HepG2 (cell line): ENCODE data around the gene F12. TPM values are rescaled to one million over a fixed set of nuclear protein-coding genes. Genes with fewer than 3 reads are reported as not detected.
A peak's percentile ranks its signal among the peaks of the same experiment; 100 is the strongest.

Experiments used
- BCLAF1 ChIP-seq: fragments of 450-650 bp; IDR thresholded peaks from 2 replicates; pipeline ENCODE4 v1.6.1; 2017; ENCODE audit warnings: mild to moderate bottlenecking
- CBX5 ChIP-seq: sonication (generic); formaldehyde crosslinking; IDR thresholded peaks from 2 replicates; pipeline ENCODE4 v1.4.0; 2020; ENCODE audit warnings: missing genetic modification reagents, borderline replicate concordance
- GPN1 ChIP-seq: sonication (generic); formaldehyde crosslinking; IDR thresholded peaks from 2 replicates; pipeline ENCODE4 v1.5.1; 2020; ENCODE audit warnings: missing genetic modification reagents, borderline replicate concordance
- HCFC1 ChIP-seq: fragments of 150-350 bp; IDR thresholded peaks from 2 replicates; pipeline ENCODE4 v1.6.1; 2014; ENCODE audit warnings: low read depth, low read length
- HIVEP1 ChIP-seq: sonication (generic); formaldehyde crosslinking; IDR thresholded peaks from 2 replicates; pipeline ENCODE4 v1.4.0; 2020; ENCODE audit warnings: mild to moderate bottlenecking, missing genetic modification reagents
- NRL ChIP-seq: sonication (generic); formaldehyde crosslinking; IDR thresholded peaks from 2 replicates; pipeline ENCODE4 v1.5.0; 2020; ENCODE audit warnings: missing genetic modification reagents, mild to moderate bottlenecking, moderate library complexity, borderline replicate concordance
- RXRB ChIP-seq: IDR thresholded peaks from 2 replicates; pipeline ENCODE4 v1.6.1; 2016; ENCODE audit warnings: borderline replicate concordance, missing genetic modification reagents, missing compliant biosample characterization
- SAP130 ChIP-seq: IDR thresholded peaks from 2 replicates; pipeline ENCODE4 v1.6.1; 2016; ENCODE audit warnings: low read depth
- TCF12 ChIP-seq, 2 experiments: fragments of 450-650 bp in 1 of 2; sonication (generic) in 1 of 2; formaldehyde crosslinking in 1 of 2; IDR thresholded peaks; 2 replicates each; pipeline versions ENCODE4 v1.6.1 to v1.8.0; 2017 to 2022; ENCODE audit warnings: antibody characterized with exemption in 1 of 2, mild to moderate bottlenecking in 1 of 2, missing genetic modification reagents in 1 of 2, moderate library complexity in 1 of 2
- TEAD3 ChIP-seq: optimal IDR thresholded peaks from 2 replicates; pipeline ENCODE3; 2016; ENCODE audit warnings: borderline replicate concordance
- YY1 ChIP-seq: IDR thresholded peaks from 2 replicates; pipeline ENCODE4 v1.6.1; 2011; ENCODE audit warnings: low read length, low read depth, moderate library complexity, mild to moderate bottlenecking; ENCODE audit not compliant: insufficient read depth, insufficient replicate concordance
- ZNF138 ChIP-seq: sonication (generic); formaldehyde crosslinking; IDR thresholded peaks from 2 replicates; pipeline ENCODE4 v1.5.0; 2020; ENCODE audit warnings: mild to moderate bottlenecking, low read depth, missing genetic modification reagents
- ZNF225 ChIP-seq: sonication (generic); formaldehyde crosslinking; IDR thresholded peaks from 2 replicates; pipeline ENCODE4 v1.4.0; 2020; ENCODE audit warnings: mild to moderate bottlenecking, missing genetic modification reagents
- ZNF326 ChIP-seq: sonication (generic); formaldehyde crosslinking; IDR thresholded peaks from 2 replicates; pipeline ENCODE4 v1.4.0; 2020; ENCODE audit warnings: missing genetic modification reagents, borderline replicate concordance
- ZNF569 ChIP-seq: sonication (generic); formaldehyde crosslinking; IDR thresholded peaks from 2 replicates; pipeline ENCODE4 v1.5.0; 2020; ENCODE audit warnings: mild to moderate bottlenecking, missing genetic modification reagents, moderate library complexity, borderline replicate concordance
- ZNF646 ChIP-seq: sonication (generic); formaldehyde crosslinking; IDR thresholded peaks from 2 replicates; pipeline ENCODE4 v1.9.0; 2021; ENCODE audit warnings: mild to moderate bottlenecking, missing genetic modification reagents
- ZNF724P ChIP-seq: sonication (generic); formaldehyde crosslinking; IDR thresholded peaks from 2 replicates; pipeline ENCODE4 v1.8.0; 2022; ENCODE audit warnings: missing genetic modification reagents, borderline replicate concordance
- ZNF749 ChIP-seq: sonication (generic); formaldehyde crosslinking; IDR thresholded peaks from 2 replicates; pipeline ENCODE4 v1.8.0; 2022; ENCODE audit warnings: mild to moderate bottlenecking, missing genetic modification reagents, moderate library complexity, borderline replicate concordance
- ZSCAN21 ChIP-seq: sonication (generic); formaldehyde crosslinking; IDR thresholded peaks from 2 replicates; pipeline ENCODE4 v1.8.0; 2022; ENCODE audit warnings: mild to moderate bottlenecking, missing genetic modification reagents, moderate library complexity, borderline replicate concordance
- polyA plus RNA-seq, 8 experiments: library from polyadenylated mRNA; depleted of rRNA in 3 of 8; stranded (reverse) in 7 of 8; unstranded in 1 of 8; fragments of >200 nt; fragmentation: Illumina TruSeq in 4 of 8; extraction: Trizol in 4 of 8; gene quantifications; 2 replicates each; pipeline versions ENCODE4 v1.2.1 to v1.2.3, GENCODE V29; 2011 to 2016; ENCODE audit warnings: low read depth in 4 of 8, missing spikeins in 1 of 8, mixed read lengths in 1 of 8; ENCODE audit not compliant: insufficient read depth in 1 of 8
- total RNA-seq, 5 experiments: library from RNA; depleted of rRNA; stranded (reverse); fragments of >200 nt; fragmentation: Illumina TruSeq; extraction: Trizol; gene quantifications; 2 replicates each; pipeline ENCODE4 v1.2.3, GENCODE V29; 2016; ENCODE audit warnings: low read depth in 1 of 5
- TF ChIP-seq, protein P1 (sequence below): sonication (generic); formaldehyde crosslinking; IDR thresholded peaks from 2 replicates; pipeline ENCODE4 v1.8.0; 2022; ENCODE audit warnings: mild to moderate bottlenecking, missing genetic modification reagents, moderate library complexity

Gene F12
- total and polyA plus RNA-seq, 2 of the 13 experiments (the other 11 are each of a cell fraction or from before 2014, with no cell fraction given), result 2.5 to 3.0 TPM

- TF ChIP-seq YY1, result peak; percentile 69
- TF ChIP-seq RXRB (CRISPR knock-in tag), result 0 out of 2 replicates have a peak, but pooled peaks have one; percentile 37
- no peak for TF ChIP-seq ZNF646 (CRISPR knock-in tag)
- no peak for TF ChIP-seq BCLAF1
- TF ChIP-seq ZNF749 (CRISPR knock-in tag), result peak; percentile 83; the same call in 1 of the 2 replicates
- no peak for TF ChIP-seq HCFC1
- no peak for TF ChIP-seq CBX5 (CRISPR knock-in tag)
- no peak for TF ChIP-seq ZNF326
- TF ChIP-seq ZNF724P (CRISPR knock-in tag), result 0 out of 2 replicates have a peak, but pooled peaks have one; percentile 23
- 0 out of 2 replicates have a peak, but pooled peaks have one; percentile 51 for TF ChIP-seq ZNF225 (CRISPR knock-in tag)
- TF ChIP-seq TCF12 (IDR thresholded peaks at IDR 0.05), result no peak
- no peak for TF ChIP-seq TCF12 (CRISPR knock-in tag; IDR thresholded peaks at IDR 0.05)
- TF ChIP-seq, protein P1, sequence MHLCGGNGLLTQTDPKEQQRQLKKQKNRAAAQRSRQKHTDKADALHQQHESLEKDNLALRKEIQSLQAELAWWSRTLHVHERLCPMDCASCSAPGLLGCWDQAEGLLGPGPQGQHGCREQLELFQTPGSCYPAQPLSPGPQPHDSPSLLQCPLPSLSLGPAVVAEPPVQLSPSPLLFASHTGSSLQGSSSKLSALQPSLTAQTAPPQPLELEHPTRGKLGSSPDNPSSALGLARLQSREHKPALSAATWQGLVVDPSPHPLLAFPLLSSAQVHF, result no peak
- no peak for TF ChIP-seq TEAD3
- no peak for TF ChIP-seq HIVEP1 (CRISPR knock-in tag)
- TF ChIP-seq NRL (CRISPR knock-in tag), result no peak
- no peak for TF ChIP-seq ZNF569 (CRISPR knock-in tag)
- no peak for TF ChIP-seq GPN1 (CRISPR knock-in tag)
- peak; percentile 87 for TF ChIP-seq SAP130 (CRISPR knock-in tag)
- peak; percentile 89; the same call in 1 of the 2 replicates for TF ChIP-seq ZSCAN21 (CRISPR knock-in tag)
- TF ChIP-seq ZNF138 (CRISPR knock-in tag), result no peak
Measured at GRCh38 chr5:177455036-177455660, 45.8 kb upstream of the F12 start (continued).
